H54 (cell line): ENCODE measurements around the gene REPIN1.
A peak's percentile ranks its signal among the peaks of the same experiment; 100 is the strongest.
"Not testable (repeated sequence)": the region's sequence is repeated elsewhere in the genome, so short reads cannot be mapped to it uniquely, and the experiment has no call there.

Source experiments
- DNase-seq: peaks from one replicate; pipeline ENCODE4 v3.0.0; 2011; ENCODE audit warnings: low spot score, mixed read lengths; ENCODE audit not compliant: insufficient read length
- FAIRE-seq: peaks from 3 replicates; lab custom pipeline; 2011; peaks lifted over from hg19 to GRCh38; lab: Jason Lieb, UNC
- POLR2A ChIP-seq: IDR thresholded peaks from 2 replicates; pipeline ENCODE4 v1.6.1; 2011; ENCODE audit warnings: low read depth, mild to moderate bottlenecking, low read length

The REPIN1 gene

GRCh38 chr7:150379441-150380379 is 11.1 kb downstream of the REPIN1 start:
- DNase-seq = peak; percentile 48
- peak; percentile 23; the same call in 1 of the 2 replicates for TF ChIP-seq POLR2A
- no peak for FAIRE-seq

GRCh38 chr7:150380463-150380862 is 11.8 kb downstream of the REPIN1 start:
- DNase-seq (no peak), FAIRE-seq (no peak)
- TF ChIP-seq POLR2A = no peak

GRCh38 chr7:150381096-150381495 is 12.5 kb downstream of the REPIN1 start:
- no peak for TF ChIP-seq POLR2A
- DNase-seq (no peak), FAIRE-seq (no peak)

DNA sequence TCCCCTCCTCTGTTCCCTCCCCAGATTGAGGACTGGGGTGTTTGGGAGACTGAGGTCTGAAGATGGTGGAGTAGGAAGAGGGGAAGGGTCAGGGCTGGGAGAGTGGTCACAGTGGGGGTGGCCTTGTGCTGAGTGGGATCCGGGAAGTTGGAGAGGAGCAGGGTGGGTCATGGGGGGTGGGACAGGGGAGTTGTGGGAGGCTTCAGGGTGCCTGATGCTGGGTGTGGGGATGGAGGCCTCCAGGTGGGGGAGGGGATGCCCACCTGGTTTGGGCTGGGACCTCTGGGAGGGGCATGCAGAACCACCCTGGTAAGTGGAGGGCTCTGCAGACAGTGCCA is 13.1 kb downstream of the REPIN1 start:
- TF ChIP-seq POLR2A = no peak
- FAIRE-seq (no peak), DNase-seq (no peak)

GRCh38 chr7:150382123-150382843 is 13.7 kb downstream of the REPIN1 start:
- no peak for FAIRE-seq
- no peak for TF ChIP-seq POLR2A
- DNase-seq = no peak

GRCh38 chr7:150382844-150383225 is 14.2 kb downstream of the REPIN1 start:
- DNase-seq (no peak), FAIRE-seq (no peak)
- TF ChIP-seq POLR2A = no peak

- DNase-seq = no peak
- no peak for FAIRE-seq
- no peak for TF ChIP-seq POLR2A
Observed at GRCh38 chr7:150383710-150384397, 15.2 kb downstream of the REPIN1 start.

DNA sequence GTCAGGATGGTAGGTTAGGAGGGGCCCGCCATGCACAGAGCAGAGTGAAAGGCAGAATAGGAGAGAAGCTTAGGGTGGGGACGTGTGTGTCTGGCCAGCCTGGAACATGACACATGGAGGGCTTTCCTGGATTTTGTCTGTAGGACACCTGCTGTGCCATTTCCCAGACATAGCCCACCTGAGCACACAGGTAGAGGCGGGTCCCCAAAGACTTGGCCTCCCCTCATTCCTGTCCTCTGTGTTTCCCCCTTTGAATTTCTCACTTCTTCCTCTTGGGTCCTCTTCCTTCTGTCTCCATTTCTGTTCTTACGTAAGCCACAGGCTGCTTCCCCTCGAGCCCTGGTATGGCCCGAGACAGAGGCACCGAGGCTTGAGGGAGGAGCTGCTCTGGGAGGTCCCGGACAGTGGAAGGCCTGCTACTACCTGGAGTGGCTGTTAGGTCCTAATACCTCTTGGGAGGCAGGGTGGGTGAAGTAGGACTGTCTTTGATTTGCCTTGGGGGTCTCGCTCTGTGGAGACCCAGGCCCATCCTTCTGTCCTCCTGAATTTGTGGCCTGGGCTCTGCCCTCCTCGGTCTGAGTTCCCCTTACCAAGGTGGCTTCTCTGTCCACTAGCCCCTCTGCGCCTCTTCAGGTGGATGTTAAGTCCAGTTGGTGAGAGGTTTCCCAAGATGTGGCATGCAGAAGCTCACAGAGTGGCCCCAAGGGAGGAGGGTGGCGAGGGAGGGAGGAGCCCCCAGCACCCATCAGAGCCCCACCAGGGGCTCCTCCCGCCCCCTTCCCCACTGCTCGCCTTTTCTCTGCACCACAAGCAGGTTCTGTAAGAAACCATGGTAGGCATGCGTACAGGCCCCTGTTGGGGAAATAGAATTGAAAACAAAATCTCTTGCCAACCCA is 16.0 kb downstream of the REPIN1 start:
- FAIRE-seq (no peak), DNase-seq (no peak)
- TF ChIP-seq POLR2A = no peak

DNA sequence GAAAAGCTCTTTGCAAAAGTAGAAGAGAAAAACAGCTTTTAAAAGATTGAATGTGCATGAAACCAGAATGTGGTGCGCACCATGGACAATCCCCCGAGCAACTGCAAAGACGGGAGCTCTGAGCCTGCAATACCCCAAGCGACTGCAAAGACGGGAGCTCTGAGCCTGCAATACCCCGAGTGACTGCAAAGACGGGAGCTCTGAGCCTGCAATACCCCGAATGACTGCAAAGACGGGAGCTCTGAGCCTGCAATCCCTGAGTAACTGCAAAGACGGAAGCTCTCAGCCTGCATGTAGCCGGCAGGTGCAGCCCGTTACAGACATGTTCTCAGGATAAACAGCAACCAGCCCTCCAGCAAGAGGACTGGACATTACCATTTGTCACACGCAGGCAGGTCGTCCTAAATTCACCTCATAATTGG is 16.7 kb downstream of the REPIN1 start:
- no peak for DNase-seq
- no peak for TF ChIP-seq POLR2A
- FAIRE-seq = no peak

GRCh38 chr7:150385884-150386283 is 17.3 kb downstream of the REPIN1 start:
- DNase-seq, FAIRE-seq: not testable (repeated sequence)

DNA sequence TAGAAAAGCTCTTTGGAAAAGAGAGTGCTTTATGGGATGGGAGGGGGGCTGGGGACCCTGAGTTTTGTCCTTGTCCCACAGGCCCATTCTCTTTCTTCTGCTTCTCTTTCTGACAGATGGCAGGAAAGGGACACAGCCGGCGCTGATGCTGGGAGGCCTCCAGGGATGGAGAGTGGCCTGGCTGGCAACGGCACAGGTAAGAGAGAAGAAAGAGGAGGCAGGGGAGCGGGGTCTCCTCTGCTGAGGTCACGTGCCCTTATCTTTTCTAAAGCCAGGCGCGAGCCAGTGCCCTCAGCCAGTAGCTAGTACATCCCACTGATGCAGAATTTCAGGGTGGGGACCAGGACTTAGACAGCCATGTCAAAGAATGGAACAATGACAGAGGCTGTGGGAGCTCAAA is 19.7 kb downstream of the REPIN1 start:
- no peak for DNase-seq
- TF ChIP-seq POLR2A = no peak
- no peak for FAIRE-seq

GRCh38 chr7:150388709-150389531 is 20.3 kb downstream of the REPIN1 start:
- no peak for TF ChIP-seq POLR2A
- FAIRE-seq (no peak), DNase-seq (no peak)
